Amniotic epithelial cell (primary cell): ENCODE results near the gene EZH2.
A peak's percentile ranks its signal among the peaks of the same experiment; 100 is the strongest.

Experiments used
- DNase-seq: peaks from one replicate; pipeline ENCODE4 v3.0.0-alpha.2; 2010; ENCODE audit warnings: low read depth

The EZH2 gene

DNA sequence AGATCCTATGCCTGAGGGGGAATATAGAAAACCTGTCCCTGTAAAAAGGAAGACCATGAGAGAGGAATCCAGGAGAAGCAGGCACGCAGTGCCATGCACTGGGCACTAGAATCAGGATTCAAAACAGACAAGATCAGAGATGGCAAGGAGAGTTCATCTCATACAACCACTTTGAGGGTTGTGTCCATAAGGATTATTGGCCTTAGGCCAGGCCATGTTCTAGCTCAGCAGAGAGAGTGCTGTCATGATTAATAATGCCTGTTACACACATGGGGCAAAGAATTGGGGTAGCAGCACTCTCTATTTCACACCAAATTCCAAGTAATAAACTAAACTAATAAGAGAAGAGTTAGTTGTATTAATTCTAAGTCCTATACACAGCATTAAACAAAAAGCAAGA, 29.1 kb downstream of the EZH2 start:
- DNase-seq = no peak

DNA sequence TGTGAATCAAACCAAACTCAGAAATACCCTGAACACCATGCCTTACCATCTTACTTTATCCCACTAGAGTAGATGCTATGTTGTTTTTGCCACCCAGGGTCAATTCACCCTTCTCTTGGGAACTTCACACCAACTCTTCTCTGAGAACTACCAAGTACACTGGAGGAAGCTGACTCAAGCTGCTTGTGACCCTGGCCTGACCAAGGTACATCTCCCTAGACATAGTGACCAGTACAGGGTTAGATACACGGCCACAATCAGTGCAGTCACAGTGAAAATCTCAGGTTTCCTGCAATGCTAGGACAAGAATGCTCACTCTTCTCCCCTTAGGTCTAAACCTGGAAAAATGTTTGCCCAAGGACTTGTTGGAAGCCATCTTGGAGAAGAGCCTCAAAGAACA, 31.8 kb downstream of the EZH2 start:
- no peak for DNase-seq

DNA sequence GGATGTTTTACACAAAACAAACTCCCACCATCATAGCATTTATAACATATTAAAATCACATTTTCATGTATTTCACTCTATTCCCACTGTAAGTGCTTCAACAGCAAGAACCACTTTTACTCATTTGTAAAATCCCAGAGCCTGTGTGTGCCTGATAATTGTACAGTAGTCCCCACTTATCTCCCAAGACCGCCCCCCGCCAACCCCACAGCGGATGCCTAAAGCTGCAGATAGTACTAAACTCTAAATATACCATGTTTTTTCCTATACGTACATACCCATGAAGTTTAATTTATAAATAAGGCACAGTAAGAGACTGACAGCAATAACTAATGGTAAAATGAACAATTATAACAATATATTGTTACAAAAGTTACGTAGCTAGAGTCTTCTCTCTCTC, 33.5 kb downstream of the EZH2 start:
- no peak for DNase-seq

DNA sequence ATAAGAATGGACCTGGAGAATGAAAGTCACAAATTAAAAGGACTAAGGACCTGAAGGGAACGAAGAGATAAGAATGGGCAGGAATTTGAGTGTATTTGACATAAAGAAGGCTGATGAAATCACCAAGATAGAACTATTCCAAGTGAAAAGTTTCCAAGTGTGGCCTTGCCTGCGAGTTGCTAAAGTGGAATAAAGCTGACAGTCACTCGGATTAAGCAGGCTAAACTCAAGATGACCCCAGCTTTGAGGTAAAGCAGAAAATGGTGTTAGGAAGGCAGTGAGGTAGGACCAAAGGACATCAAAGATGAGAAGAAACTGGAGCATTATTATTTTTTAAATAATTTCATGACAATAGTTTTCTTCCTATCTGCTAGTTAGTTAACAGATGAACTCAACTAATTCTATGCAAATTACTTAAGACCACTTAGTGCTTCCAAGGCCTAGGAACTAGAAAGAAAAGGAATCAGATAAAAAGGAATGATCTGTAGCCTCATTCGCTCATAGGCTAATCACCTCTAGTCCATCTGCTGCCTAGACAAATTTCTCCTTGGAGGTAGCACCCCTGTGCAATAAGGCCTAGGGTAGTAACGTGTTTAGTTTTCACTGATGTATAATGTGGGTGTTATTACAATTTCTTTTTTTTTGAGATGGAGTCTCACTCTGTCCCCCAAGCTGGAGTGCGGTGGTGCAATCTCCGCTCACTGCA, 34.5 kb downstream of the EZH2 start:
- DNase-seq = no peak

DNA sequence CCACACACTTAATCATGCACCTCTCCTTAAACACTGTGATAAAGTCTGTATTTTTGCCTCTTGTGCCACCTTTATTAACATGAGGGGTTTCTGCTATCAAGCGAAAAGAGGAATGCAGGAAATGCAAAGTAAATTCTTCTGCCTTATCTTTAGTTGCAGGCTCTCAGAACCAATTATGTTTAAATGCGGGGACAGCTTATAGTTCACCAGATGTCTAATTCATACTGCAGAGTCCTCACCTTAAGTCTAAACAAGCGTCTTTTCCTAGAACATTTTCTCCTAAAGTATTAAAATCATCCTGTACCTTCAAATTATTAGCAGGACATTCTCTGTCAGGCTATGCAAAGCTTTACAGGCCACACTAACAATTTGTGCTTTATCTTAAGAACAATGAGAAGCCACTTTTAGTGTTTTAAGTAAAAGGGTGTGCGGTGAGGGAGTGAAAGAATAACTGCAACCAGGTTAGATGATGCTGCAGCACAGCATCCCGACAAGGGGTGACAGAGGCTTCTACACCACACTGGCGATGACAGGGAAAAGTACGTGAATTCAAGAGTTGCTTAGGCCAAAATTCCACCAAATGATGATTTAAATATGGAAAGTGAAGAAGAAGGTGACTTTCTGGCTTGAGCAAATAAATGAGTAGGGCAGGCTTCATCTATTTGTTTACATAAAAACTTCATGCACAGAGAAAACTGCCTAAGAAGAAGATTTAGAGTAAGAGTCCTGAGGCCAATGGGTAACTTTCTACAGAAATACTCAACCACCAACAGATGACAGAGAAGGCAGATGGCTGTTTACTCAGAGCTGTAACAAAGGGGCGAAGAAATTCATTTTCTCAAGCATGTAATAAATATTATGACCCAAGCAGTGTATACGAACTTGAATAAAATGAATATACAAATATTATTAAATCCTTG, 36.0 kb downstream of the EZH2 start:
- DNase-seq = no peak

DNA sequence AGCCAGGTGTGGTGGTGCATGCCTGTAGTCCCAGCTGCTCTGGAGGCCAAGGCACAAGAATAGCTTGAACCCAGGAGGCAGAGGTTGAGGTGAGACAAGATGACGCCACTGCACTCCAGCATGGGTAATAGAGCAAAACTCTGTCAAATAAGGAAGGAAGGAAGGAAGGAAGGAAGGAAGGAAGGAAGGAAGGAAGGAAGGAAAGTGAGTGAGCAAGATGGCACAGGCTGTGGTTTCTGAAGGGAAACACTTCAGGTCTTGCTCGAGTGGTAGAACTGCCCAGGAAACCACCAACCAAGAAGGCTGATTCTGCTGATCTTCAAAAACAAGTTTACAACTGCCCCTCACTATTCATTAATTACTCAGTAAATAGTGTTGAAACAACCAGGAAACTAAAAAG, 45.2 kb downstream of the EZH2 start:
- no peak for DNase-seq

- DNase-seq = no peak
These were observed 48.2 kb downstream of the EZH2 start for GRCh38 chr7:148835854-148836253.

DNA sequence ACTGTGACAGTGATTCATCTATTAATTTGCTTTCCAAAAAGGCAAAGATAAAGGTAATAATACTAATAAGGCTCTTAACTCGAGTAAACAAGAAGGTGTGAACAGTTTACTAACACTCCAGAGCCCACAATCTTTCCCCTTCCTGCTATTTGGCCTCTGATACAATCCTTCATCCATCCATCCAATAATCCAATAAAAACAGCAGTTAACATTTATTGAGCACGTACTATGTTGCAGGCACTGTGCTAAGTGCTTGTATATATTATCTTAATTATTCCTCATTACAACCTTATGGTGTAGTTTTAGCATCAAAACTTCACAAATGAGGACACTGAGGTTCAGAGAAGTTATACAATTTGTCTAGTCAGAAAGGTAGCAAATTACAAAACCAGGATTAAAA, 49.5 kb downstream of the EZH2 start:
- no peak for DNase-seq

- DNase-seq = no peak
These were observed 52.3 kb downstream of the EZH2 start for GRCh38 chr7:148831782-148832181.

DNA sequence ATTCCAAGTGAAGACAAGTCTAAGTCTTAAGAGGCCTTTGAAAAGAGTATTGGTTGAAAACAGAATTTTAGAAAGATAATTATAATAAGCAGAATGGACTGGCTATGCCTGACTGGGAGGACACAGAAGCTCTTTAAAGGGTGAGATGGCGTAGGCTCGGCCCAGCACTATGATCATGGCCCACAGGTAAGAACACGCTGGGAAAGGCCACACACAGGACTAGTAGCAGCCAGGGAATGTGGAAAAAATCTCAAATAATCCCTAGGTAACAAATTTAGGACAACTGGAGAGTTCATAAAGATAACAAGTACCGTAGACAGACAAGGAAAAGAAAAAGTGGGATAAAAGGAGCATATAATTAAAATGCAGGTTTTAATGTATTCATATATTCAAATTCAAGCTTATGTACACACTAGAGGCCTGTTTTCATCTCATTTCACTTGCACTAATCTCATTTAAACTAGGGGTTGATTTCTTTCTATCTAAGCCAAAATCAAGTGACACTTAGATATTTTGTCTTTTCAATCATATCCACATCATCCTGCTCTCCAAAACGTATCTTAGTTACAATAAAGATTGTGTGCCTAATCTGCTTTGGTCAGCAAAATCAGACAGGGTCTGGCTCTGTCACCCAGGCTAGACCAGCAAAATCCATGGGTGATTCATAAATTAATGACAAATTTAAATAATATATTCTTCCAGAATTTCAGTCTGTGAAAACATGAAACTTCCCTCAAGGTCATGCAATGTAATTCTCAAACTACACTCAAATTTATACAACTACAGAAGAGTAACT, 53.0 kb downstream of the EZH2 start:
- no peak for DNase-seq

DNA sequence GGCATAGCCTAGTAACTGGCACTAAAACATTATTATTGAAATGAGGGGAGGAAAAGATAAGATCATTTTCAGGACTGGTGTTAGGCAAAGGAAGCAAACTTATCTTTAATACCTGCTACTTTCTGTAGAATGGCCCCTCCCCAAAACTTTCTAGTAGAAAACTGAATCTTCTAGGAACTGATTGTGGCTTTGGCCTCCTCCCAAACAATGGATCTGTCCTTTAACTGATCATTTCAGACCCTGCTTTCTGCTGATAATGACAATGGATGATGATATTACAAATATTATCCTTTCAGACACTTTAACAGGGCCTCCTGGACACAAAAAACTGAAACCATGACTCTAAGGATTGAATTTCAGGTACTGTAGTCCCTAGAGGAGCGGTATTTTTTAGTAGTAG, 55.1 kb downstream of the EZH2 start:
- no peak for DNase-seq

GRCh38 chr7:148825338-148825737, 58.8 kb downstream of the EZH2 start:
- DNase-seq = peak; percentile 44

- DNase-seq = no peak
These were observed 59.2 kb downstream of the EZH2 start for GRCh38 chr7:148824864-148825263.

DNA sequence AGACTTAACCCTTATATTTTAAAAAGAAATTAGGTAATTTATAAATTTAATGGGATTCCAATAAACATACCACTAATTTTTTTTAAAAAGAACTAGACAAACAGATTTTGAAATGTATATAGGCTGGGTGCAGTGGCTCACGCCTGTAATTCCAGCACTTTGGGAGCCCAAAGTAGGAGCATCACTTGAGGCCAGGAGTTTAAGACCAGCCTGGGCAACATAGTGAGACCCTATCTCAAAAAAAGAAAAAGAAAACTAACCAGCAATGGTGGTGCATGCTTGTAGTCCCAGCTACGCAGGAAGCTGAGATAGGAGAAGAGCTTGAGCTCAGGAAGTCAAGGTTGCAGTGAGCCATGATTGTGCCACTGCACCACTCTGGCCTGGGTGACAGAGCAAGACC, 62.7 kb downstream of the EZH2 start:
- DNase-seq = no peak

DNA sequence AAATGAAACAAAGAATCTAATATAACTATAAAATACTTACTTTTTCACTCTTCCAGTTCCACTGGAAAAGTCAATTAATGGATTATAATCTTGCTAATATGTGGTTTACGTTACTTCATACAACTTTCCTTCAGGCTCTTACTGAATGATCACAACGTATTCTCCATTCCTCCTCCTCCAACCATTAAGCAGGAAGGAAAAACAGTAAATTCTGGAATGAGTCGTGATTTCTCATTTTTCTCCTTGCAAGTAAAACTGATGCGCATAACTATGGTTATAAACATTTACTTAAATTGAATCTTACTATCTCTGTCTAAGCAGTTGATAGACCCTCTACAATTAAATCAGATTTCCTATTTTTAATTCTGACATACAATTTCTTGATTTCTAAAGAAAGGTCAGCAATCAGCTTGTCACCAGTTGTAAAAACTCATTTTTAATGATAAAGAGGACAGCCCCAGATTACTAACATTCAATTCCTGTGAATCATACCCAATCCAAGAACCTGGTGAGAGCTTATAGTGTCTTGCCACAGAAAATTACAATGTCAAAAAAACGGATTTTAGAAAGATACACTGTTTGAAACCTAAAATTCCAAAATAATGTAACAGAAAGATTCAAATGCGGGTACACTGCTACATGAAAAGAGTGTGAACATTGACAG, 64.3 kb downstream of the EZH2 start:
- DNase-seq = peak; percentile 57

- DNase-seq = no peak
These were observed 68.5 kb downstream of the EZH2 start for GRCh38 chr7:148815612-148816011.

- no peak for DNase-seq
These were observed 69.0 kb downstream of the EZH2 start for GRCh38 chr7:148814922-148815559.

DNA sequence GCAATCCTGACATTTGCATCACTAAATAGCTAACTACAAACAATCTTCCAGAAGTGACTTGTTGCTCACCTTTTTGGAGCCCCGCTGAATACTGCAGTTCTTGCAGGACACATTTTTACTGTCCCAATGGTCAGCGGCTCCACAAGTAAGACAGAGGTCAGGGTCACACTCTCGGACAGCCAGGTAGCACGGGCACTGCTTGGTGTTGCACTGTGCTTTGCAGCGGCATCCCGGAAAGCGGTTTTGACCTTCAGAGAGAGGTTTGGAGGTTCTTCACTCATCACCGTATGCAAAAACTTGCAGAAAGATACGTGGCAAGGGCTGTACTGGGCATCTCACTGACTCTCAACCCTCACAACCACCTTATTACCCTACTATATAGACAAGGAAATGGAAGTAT, 70.2 kb downstream of the EZH2 start:
- no peak for DNase-seq

- no peak for DNase-seq
These were observed 72.2 kb downstream of the EZH2 start for GRCh38 chr7:148811892-148812291.

- DNase-seq = no peak
These were observed 74.2 kb downstream of the EZH2 start for GRCh38 chr7:148809856-148810255.

GRCh38 chr7:148807436-148807835, 76.7 kb downstream of the EZH2 start:
- no peak for DNase-seq

DNA sequence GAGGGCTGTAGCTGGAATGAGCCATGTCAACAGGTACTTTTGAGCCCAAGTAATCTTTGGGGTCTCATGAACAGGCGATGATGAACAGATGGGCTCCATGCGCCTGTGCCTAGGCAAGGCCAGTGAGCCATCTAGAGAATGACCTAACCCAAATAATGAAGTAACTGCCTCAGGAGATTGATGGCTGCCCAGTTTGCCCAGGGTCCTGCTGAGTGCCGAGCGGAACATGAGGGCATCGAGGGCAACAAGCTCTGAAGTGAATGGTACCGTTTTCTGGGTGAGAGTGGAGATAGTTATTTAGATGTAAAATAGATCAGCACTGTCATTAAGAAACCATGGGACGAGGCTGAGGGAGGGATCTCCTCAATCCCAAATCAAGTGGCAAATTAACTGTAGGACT, 77.9 kb downstream of the EZH2 start:
- no peak for DNase-seq
